ENCODE measurements around the gene DUSP2. TPM values are rescaled to one million over a fixed set of nuclear protein-coding genes. Genes with fewer than 3 reads are reported as not detected.
"Not testable (repeated sequence)": the region's sequence is repeated elsewhere in the genome, so short reads cannot be mapped to it uniquely, and the experiment has no call there.

The DUSP2 gene
- total and polyA plus RNA-seq, 2 experiments from 2014 or later: 6.6 to 13.0 TPM

DNA sequence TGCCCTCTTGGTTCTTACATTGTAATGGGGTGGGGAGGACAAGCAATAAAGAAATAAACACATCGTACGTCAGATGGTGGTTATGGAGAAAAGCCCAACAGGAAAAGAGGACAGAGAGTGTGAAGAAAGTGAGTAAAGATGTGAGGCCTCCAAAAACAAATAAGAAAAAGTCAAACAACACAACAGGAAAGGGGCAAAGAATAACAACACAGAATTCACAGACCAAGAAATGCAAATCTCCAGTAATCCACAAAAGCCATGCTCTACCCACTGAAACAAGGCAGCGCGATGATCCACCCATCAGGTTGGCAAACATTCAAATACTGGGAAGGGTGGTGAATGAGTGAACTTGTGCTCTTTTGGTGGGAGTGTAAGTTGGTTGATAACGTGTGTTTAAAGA, 16.7 kb upstream of the DUSP2 start:
- peaks cover 8% of the 10 kb centered on the region; the same call in 1 of the 2 replicates for H3K4me1 ChIP-seq (ENCODE audit: insufficient read depth)
- H3K27me3 ChIP-seq (ENCODE audit: insufficient read depth): no peaks in the 10 kb centered on the region
- Mint-ChIP-seq H3K4me3 (no peak overlapping the region), H3K27me3 (ENCODE audit: insufficient read depth, low read depth, poor library complexity) (peaks cover 7% of the 10 kb centered on the region), H3K9me3 (no peaks in the 10 kb centered on the region), H3K4me1 (peaks cover 24% of the 10 kb centered on the region), H3K36me3 (ENCODE audit: low read depth) (no peaks in the 10 kb centered on the region; the same call in 2 of the 3 replicates), H3K27ac (no peak overlapping the region)
- H3K4me3 ChIP-seq: no peak overlapping the region
- no peak overlapping the region for H3K4me2 ChIP-seq
- ATAC-seq: no peak
- no peaks in the 10 kb centered on the region for H3K9me2 ChIP-seq (ENCODE audit: insufficient read depth)
- no peaks in the 10 kb centered on the region for H3F3A ChIP-seq (replicated peaks; ENCODE audit: low read depth)
- no peak for TF ChIP-seq POLR2AphosphoS5 (IDR thresholded peaks at IDR 0.05; ENCODE audit: low read depth)
- TF ChIP-seq REST (IDR thresholded peaks at IDR 0.05; ENCODE audit: unreplicated experiment): no peak
- no peak for DNase-seq (ENCODE audit: low spot score)
- no peaks in the 10 kb centered on the region for H3K36me3 ChIP-seq (ENCODE audit: insufficient read depth)
- H3K27ac ChIP-seq (ENCODE audit: low read depth): no peak overlapping the region
- H4K20me1 ChIP-seq (replicated peaks; ENCODE audit: insufficient read depth): no peaks in the 10 kb centered on the region
- H2AFZ ChIP-seq: peak overlapping the region; percentile 4; the same call in 1 of the 2 replicates
- H3K79me2 ChIP-seq (replicated peaks; ENCODE audit: insufficient read depth): no peaks in the 10 kb centered on the region

DNA sequence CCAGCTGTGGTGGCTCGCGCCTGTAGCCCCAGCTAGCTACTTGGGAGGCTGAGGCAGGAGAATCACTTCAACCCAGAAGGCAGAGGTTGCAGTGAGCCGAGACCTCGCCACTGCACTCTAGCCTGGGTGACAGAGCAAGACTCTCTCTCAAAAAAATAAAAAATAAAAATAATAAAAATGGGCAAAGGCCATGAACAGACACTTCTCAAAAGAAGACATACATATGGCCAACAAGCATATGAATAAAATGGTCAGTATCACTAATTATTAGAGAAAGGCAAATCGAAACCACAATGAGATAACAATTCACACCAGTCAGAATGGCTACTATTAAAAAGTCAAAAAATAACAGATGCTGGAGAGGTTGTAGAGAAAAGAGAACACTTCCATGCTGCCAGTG, 15.1 kb upstream of the DUSP2 start:
- not testable (repeated sequence) for H3K79me2 ChIP-seq (replicated peaks; ENCODE audit: insufficient read depth); H3K27ac Mint-ChIP-seq; H3K36me3 Mint-ChIP-seq (ENCODE audit: low read depth); H3K9me3 Mint-ChIP-seq; H3F3A ChIP-seq (replicated peaks; ENCODE audit: low read depth); H3K9me2 ChIP-seq (ENCODE audit: insufficient read depth); H4K20me1 ChIP-seq (replicated peaks; ENCODE audit: insufficient read depth); H3K4me1 ChIP-seq (ENCODE audit: insufficient read depth); H2AFZ ChIP-seq; H3K27me3 ChIP-seq (ENCODE audit: insufficient read depth); H3K4me2 ChIP-seq; H3K4me3 ChIP-seq; H3K27me3 Mint-ChIP-seq (ENCODE audit: insufficient read depth, low read depth, poor library complexity); H3K4me3 Mint-ChIP-seq; H3K27ac ChIP-seq (ENCODE audit: low read depth); ATAC-seq; DNase-seq (ENCODE audit: low spot score); H3K36me3 ChIP-seq (ENCODE audit: insufficient read depth)
- H3K4me1 Mint-ChIP-seq: peaks cover 24% of the 10 kb centered on the region

DNA sequence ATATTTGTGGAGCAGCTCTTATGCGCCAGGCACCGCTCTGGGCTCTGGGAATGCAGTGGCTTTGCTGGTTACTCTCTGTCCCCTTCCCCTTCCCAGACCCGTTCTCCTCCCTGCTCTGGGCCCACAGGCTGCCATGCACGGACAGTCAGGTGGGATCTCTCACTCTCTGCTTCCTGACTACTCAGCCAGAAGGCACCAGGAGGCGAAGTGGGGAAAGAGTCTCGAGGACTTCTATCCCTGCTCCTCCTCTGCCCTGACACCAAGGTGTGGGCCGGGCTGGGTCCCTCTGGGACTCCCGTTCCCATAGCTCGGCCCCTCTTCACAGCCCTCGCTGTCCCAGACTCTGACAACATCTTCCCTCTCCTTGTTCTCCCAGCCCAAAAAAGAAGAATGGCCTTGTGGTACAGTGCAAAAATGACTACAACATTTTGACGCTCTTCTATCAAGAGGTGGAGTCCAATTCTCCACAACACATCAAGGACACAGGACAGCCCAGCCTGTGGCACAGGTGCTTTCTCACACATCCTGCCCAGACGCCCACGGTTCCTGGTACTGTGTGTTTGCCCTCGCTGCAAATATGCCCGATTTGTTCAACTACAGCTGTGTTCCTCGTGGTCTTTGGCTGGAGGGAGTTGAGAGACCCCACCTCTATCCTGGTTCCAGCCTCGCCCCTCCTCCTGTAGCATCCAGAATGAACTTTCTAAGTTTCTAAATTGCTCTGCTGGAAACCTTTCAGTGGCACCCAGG, 14.0 kb upstream of the DUSP2 start:
- Histone ChIP-seq H3K36me3 (ENCODE audit: insufficient read depth) (no peaks in the 10 kb centered on the region), H3K27ac (ENCODE audit: low read depth) (no peak overlapping the region), H2AFZ (0 out of 2 replicates have a peak overlapping the region, but pooled peaks have one; percentile 69), H3K4me3 (no peak overlapping the region), H3K4me2 (no peak overlapping the region), H3K27me3 (ENCODE audit: insufficient read depth) (no peaks in the 10 kb centered on the region), H3K79me2 (replicated peaks; ENCODE audit: insufficient read depth) (no peaks in the 10 kb centered on the region), H3K9me2 (ENCODE audit: insufficient read depth) (no peaks in the 10 kb centered on the region), H4K20me1 (replicated peaks; ENCODE audit: insufficient read depth) (no peaks in the 10 kb centered on the region), H3F3A (replicated peaks; ENCODE audit: low read depth) (no peaks in the 10 kb centered on the region), H3K4me1 (ENCODE audit: insufficient read depth) (peaks cover 8% of the 10 kb centered on the region; the same call in 1 of the 2 replicates)
- peak; percentile 16 for ATAC-seq
- Mint-ChIP-seq H3K27me3 (ENCODE audit: insufficient read depth, low read depth, poor library complexity) (peaks cover 5% of the 10 kb centered on the region), H3K4me3 (no peak overlapping the region), H3K4me1 (peaks cover 17% of the 10 kb centered on the region), H3K27ac (no peak overlapping the region; the same call in 1 of the 2 replicates), H3K36me3 (ENCODE audit: low read depth) (no peaks in the 10 kb centered on the region; the same call in 2 of the 3 replicates), H3K9me3 (no peaks in the 10 kb centered on the region)
- no peak for DNase-seq (ENCODE audit: low spot score)
- TF ChIP-seq ZNF331 (CRISPR knock-in tag; IDR thresholded peaks at IDR 0.05; ENCODE audit: low read depth) (no peak), ZNF114 (CRISPR knock-in tag; IDR thresholded peaks at IDR 0.05) (no peak), JUNB (IDR thresholded peaks at IDR 0.05; ENCODE audit: unreplicated experiment) (no peak), CREB1 (CRISPR knock-in tag; IDR thresholded peaks at IDR 0.05; ENCODE audit: low read depth) (no peak), CTCF (conservative IDR thresholded peaks at IDR 0.05; ENCODE audit: low read depth in 2 of 2) (no peak), STAT1 (IDR thresholded peaks at IDR 0.05; ENCODE audit: unreplicated experiment) (no peak)
- TF ChIP-seq, protein P1, sequence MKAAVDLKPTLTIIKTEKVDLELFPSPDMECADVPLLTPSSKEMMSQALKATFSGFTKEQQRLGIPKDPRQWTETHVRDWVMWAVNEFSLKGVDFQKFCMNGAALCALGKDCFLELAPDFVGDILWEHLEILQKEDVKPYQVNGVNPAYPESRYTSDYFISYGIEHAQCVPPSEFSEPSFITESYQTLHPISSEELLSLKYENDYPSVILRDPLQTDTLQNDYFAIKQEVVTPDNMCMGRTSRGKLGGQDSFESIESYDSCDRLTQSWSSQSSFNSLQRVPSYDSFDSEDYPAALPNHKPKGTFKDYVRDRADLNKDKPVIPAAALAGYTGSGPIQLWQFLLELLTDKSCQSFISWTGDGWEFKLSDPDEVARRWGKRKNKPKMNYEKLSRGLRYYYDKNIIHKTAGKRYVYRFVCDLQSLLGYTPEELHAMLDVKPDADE (IDR thresholded peaks at IDR 0.05): no peak

Measured in GM23338 (cell line).